H1 (cell line): ENCODE data around the gene ZNF154. TPM values are rescaled to one million over a fixed set of nuclear protein-coding genes. Genes with fewer than 3 reads are reported as not detected.
A peak's percentile ranks its signal among the peaks of the same experiment; 100 is the strongest.

Source experiments
- CEBPB ChIP-seq: IDR thresholded peaks from 2 replicates; pipeline ENCODE4 v1.6.1; 2012; ENCODE audit warnings: low read depth, low read length
- CHD2 ChIP-seq: IDR thresholded peaks from 2 replicates; pipeline ENCODE4 v1.6.1; 2012; ENCODE audit warnings: low read length, improper control_type of control experiment
- JUN ChIP-seq: IDR thresholded peaks from 2 replicates; pipeline ENCODE4 v1.6.1; 2011; ENCODE audit warnings: low read depth, mild to moderate bottlenecking, improper control_type of control experiment, low read length
- KDM4A ChIP-seq: IDR thresholded peaks from one replicate; pipeline ENCODE4 v1.7.1; 2012; ENCODE audit warnings: low read depth, mild to moderate bottlenecking, moderate library complexity, low read length, inconsistent platforms; ENCODE audit not compliant: severe bottlenecking
- KDM5A ChIP-seq: fragments of 200-600 bp; IDR thresholded peaks from 2 replicates; pipeline ENCODE4 v1.7.1; 2012; ENCODE audit warnings: mild to moderate bottlenecking, low read length, inconsistent platforms, mixed read lengths
- MAFK ChIP-seq: IDR thresholded peaks from 2 replicates; pipeline ENCODE4 v1.6.1; 2012; ENCODE audit warnings: low read depth, mild to moderate bottlenecking, improper control_type of control experiment, low read length
- POLR2AphosphoS5 ChIP-seq: IDR thresholded peaks from 2 replicates; pipeline ENCODE4 v1.6.1; 2011; ENCODE audit warnings: low read depth, low read length
- RNF2 ChIP-seq: fragments of 200-900, 300-1000 bp; sonication (generic); IDR thresholded peaks from 2 replicates; pipeline ENCODE4 v1.7.1; 2016; ENCODE audit warnings: borderline replicate concordance, low read depth, mild to moderate bottlenecking, antibody characterized with exemption, low read length; ENCODE audit not compliant: poor library complexity, severe bottlenecking; ENCODE audit errors: missing control alignments
- SAP30 ChIP-seq: fragments of 300-600 bp; sonication (generic); IDR thresholded peaks from 2 replicates; pipeline ENCODE4 v1.7.1; 2012; ENCODE audit warnings: low read length, moderate library complexity, mild to moderate bottlenecking, inconsistent platforms; ENCODE audit not compliant: insufficient read depth, insufficient replicate concordance
- SUZ12 ChIP-seq: fragments of 200-600 bp; sonication (generic); IDR thresholded peaks from 2 replicates; pipeline ENCODE4 v1.6.1; 2012; ENCODE audit warnings: mild to moderate bottlenecking, inconsistent platforms, low read length, moderate library complexity, mixed read lengths
- YY1 ChIP-seq: IDR thresholded peaks from 2 replicates; pipeline ENCODE4 v1.6.1; 2011; ENCODE audit warnings: low read depth, mild to moderate bottlenecking, low read length
- ZNF274 ChIP-seq: IDR thresholded peaks from 2 replicates; pipeline ENCODE4 v1.7.0; 2012; ENCODE audit warnings: low read length, borderline replicate concordance; ENCODE audit errors: extremely low read depth
- polyA plus RNA-seq, 7 experiments: library from polyadenylated mRNA; depleted of rRNA in 3 of 7; stranded (reverse) in 5 of 7; unstranded in 2 of 7; fragments of >200 nt in 5 of 7; fragments of 200-250 nt in 2 of 7; gene quantifications; 1 replicate in 5 of 7; 2 replicates in 1 of 7; 4 replicates in 1 of 7; pipeline versions ENCODE4 v1.2.1 to v1.2.3, GENCODE V29; 2011 to 2013; ENCODE audit warnings: missing spikeins in 2 of 7, mixed read lengths in 2 of 7
- total RNA-seq: library from RNA; stranded (reverse); fragmentation: NEBNext Ultra II Directional; extraction: Animal tissue kit (Norgen Biotek cat#: 25700); gene quantifications from 2 replicates; pipeline ENCODE4 v1.2.1, GENCODE V29; 2021

Gene ZNF154
- total and polyA plus RNA-seq, 2 of the 8 experiments (the other 6 are each of a cell fraction or from before 2014, with no cell fraction given): 5.3 to 11.6 TPM

DNA sequence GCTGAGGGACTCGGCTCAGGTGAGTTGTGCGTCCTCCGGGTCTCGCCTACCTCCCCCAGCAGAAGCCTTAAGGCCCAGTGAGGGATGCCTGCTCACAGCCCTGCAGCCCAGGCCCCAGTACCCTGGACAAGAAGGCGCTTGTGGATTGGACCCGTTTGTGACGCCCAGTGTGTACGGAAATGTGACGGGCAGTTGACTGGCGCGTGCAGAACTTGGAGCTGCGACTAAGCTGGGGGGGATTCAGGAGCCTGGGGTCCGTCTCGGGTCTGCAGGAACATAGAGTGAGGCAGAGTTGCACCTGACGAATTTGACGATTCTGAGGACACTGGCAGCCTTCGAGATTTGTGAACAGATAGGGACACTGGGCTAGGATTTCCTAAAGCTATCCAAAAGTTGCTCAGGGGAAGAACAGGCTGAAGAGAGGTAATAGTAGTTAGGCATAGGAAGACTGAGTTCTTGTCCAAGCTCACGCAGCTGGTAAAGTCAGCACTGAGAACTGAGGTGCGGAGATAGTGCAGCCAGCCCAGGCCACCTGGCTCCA is 26.7 kb downstream of the ZNF154 start (continued):
- TF ChIP-seq RNF2 (no peak), KDM5A (peak; percentile 13; the same call in 1 of the 2 replicates), YY1 (no peak), SAP30 (peak; percentile 66), KDM4A (no peak), MAFK (no peak), SUZ12 (no peak), CHD2 (no peak), JUN (no peak), POLR2AphosphoS5 (no peak), ZNF274 (no peak), CEBPB (no peak)
